Measurements from ENCODE around the gene CARD6.

Gene CARD6

DNA sequence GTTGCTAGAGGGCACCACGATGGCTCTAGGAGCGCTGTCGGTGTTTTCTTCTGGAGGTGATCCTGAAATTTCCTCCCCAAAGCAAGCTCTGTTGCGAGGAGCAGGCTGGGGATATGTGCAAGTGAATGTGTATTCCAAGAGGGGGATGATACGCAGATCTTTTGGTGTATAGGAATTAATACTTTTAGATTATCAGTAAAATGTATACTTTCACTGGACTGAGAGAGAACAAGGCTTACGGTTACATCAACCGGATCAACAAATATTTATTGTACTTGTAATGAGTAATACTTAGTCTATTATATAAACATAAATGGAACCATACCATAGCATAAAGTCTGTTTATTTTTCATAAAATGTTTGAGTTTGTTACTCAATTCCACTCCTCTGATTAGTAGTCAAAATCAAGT lies 42.4 kb upstream of the CARD6 start:
- no peak for DNase-seq
- H4K91ac ChIP-seq (ENCODE audit: low read length) = no peak overlapping the region
- peak overlapping the region; percentile 92 for H3K4me2 ChIP-seq (ENCODE audit: low read length, poor library complexity, severe bottlenecking)
- H3K4ac ChIP-seq (ENCODE audit: low read depth in 1 of 2, low read length in 2 of 2) = no peak overlapping the region
- no peak overlapping the region for H3K14ac ChIP-seq (ENCODE audit: low read length in 2 of 2)
- H3K9me3 ChIP-seq (ENCODE audit: control insufficient read depth, low read length) = no peaks in the 10 kb centered on the region
- 0% methylated on average over 4 of the region's 7 CpGs for WGBS
- H3K4me1 ChIP-seq (ENCODE audit: control insufficient read depth, insufficient read depth, low read depth, low read length) = no peaks in the 10 kb centered on the region
- no peak overlapping the region for H2BK15ac ChIP-seq (ENCODE audit: low read depth, poor library complexity, severe bottlenecking)
- H2AFZ ChIP-seq (ENCODE audit: low read depth, low read length) = no peak overlapping the region
- H2BK12ac ChIP-seq (ENCODE audit: low read length in 2 of 2) = no peak overlapping the region
- H3K18ac ChIP-seq (ENCODE audit: low read depth in 1 of 2, low read length in 2 of 2) = no peak overlapping the region
- H3K4me3 ChIP-seq (ENCODE audit: insufficient read depth in 1 of 2, low read depth in 1 of 2, low read length in 2 of 2) = peak overlapping the region; percentile 73 to 98
- peak overlapping the region; percentile 91 for H3K27ac ChIP-seq (ENCODE audit: low read length, poor library complexity, severe bottlenecking)
- H3K23ac ChIP-seq (ENCODE audit: low read length in 2 of 2) = no peak overlapping the region
- no peak overlapping the region for H2BK5ac ChIP-seq (ENCODE audit: low read depth, low read length, poor library complexity, severe bottlenecking)
- H3K27me3 ChIP-seq (ENCODE audit: control insufficient read depth in 1 of 2, insufficient read depth in 1 of 2, low read length in 2 of 2) = no peaks in the 10 kb centered on the region
- H3K79me1 ChIP-seq (replicated peaks; ENCODE audit: low read length, poor library complexity, severe bottlenecking) = no peaks in the 10 kb centered on the region
- no peak overlapping the region for H2AK5ac ChIP-seq (ENCODE audit: low read length, severe bottlenecking)
- peaks cover 0 to 7% of the 10 kb centered on the region in 2 experiments for H3K36me3 ChIP-seq (ENCODE audit: control insufficient read depth in 1 of 2, insufficient read depth in 2 of 2, low read depth in 1 of 2, low read length in 2 of 2)
- H3K9ac ChIP-seq (ENCODE audit: low read length) = peak overlapping the region; percentile 98
- no peak overlapping the region for H4K8ac ChIP-seq (ENCODE audit: low read length)
- H2BK120ac ChIP-seq (ENCODE audit: low read depth, low read length) = no peak overlapping the region

DNA sequence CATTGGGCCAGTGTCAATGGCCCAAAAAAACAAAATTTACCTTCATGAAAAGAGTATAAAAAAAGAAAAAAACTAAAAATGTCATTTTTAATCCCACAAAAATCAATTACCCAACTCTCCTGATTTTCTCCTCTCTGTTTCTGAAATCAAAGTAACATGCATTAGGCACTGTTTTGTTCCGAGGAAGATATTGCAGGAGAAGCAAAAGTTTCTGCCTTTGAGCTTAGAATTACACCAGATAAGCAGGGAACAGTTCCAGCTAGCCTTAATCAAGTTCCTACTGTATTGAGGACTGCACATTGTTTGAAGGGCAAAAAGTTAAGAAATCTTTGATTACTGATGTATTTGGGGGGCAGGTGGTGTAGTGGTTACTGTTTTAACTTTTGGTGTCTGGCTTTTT lies 41.9 kb upstream of the CARD6 start:
- H3K79me1 ChIP-seq (replicated peaks; ENCODE audit: low read length, poor library complexity, severe bottlenecking) = no peaks in the 10 kb centered on the region
- no peak overlapping the region for H3K4me2 ChIP-seq (ENCODE audit: low read length, poor library complexity, severe bottlenecking)
- no peak for DNase-seq
- no peak overlapping the region for H3K23ac ChIP-seq (ENCODE audit: low read length in 2 of 2)
- no peak overlapping the region for H2BK120ac ChIP-seq (ENCODE audit: low read depth, low read length)
- no peaks in the 10 kb centered on the region for H3K27me3 ChIP-seq (ENCODE audit: control insufficient read depth in 1 of 2, insufficient read depth in 1 of 2, low read length in 2 of 2)
- no peak overlapping the region for H3K18ac ChIP-seq (ENCODE audit: low read depth in 1 of 2, low read length in 2 of 2)
- no peak overlapping the region for H2BK15ac ChIP-seq (ENCODE audit: low read depth, poor library complexity, severe bottlenecking)
- H3K9ac ChIP-seq (ENCODE audit: low read length) = peak overlapping the region; percentile 98
- no peak overlapping the region for H3K14ac ChIP-seq (ENCODE audit: low read length in 2 of 2)
- H3K4me3 ChIP-seq (ENCODE audit: insufficient read depth in 1 of 2, low read depth in 1 of 2, low read length in 2 of 2) = peak overlapping the region in 1 of 2 experiments; percentile 98
- H3K4ac ChIP-seq (ENCODE audit: low read depth in 1 of 2, low read length in 2 of 2) = no peak overlapping the region
- no peak overlapping the region for H2BK12ac ChIP-seq (ENCODE audit: low read length in 2 of 2)
- H3K9me3 ChIP-seq (ENCODE audit: control insufficient read depth, low read length) = no peaks in the 10 kb centered on the region
- no peak overlapping the region for H2AFZ ChIP-seq (ENCODE audit: low read depth, low read length)
- peaks cover 0 to 7% of the 10 kb centered on the region in 2 experiments for H3K36me3 ChIP-seq (ENCODE audit: control insufficient read depth in 1 of 2, insufficient read depth in 2 of 2, low read depth in 1 of 2, low read length in 2 of 2)
- H2BK5ac ChIP-seq (ENCODE audit: low read depth, low read length, poor library complexity, severe bottlenecking) = no peak overlapping the region
- no peak overlapping the region for H4K91ac ChIP-seq (ENCODE audit: low read length)
- WGBS = 40% methylated on average over 1 of the region's 1 CpG
- H2AK5ac ChIP-seq (ENCODE audit: low read length, severe bottlenecking) = no peak overlapping the region
- H4K8ac ChIP-seq (ENCODE audit: low read length) = no peak overlapping the region
- no peaks in the 10 kb centered on the region for H3K4me1 ChIP-seq (ENCODE audit: control insufficient read depth, insufficient read depth, low read depth, low read length)
- H3K27ac ChIP-seq (ENCODE audit: low read length, poor library complexity, severe bottlenecking) = no peak overlapping the region

DNA sequence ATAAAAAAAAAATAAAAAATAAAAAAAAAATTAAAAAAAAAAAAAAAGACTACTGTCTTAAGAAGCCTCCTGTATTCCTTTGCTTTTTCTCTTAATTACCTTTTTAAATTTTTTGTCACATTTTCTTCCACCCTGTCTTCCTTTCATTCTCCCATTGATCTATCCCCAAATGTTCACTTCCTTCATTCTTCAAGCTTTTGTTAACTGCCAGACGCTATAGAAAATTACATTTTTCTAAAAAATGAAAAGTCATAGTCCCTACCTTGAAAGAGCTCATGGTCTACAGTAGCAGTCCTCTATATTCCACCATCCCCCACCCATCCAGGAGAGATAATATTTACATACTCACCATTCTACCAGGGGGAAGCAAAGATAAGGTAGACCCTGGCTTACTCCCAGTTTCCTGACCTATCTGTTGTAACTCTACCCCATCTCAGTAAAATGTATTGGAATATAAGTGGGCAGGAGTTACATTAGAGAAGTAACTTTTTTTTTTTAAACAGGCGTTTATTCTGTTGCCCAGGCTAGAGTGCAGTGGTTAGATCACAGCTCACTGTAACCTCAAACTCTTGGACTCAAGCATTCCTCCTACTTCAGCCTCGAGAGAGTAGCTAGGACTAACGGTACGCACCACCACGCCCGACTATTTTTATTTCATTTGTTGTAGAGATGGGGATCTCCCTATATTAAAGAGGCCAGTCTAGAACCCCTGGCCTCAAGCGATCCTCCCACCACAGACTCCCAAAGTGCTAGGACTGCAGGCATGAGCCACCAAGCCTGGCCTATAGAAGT lies 39.2 kb upstream of the CARD6 start:
- no peak overlapping the region for H3K14ac ChIP-seq (ENCODE audit: low read length in 2 of 2)
- no peak overlapping the region for H3K27ac ChIP-seq (ENCODE audit: low read length, poor library complexity, severe bottlenecking)
- H4K91ac ChIP-seq (ENCODE audit: low read length) = no peak overlapping the region
- H2BK15ac ChIP-seq (ENCODE audit: low read depth, poor library complexity, severe bottlenecking) = no peak overlapping the region
- no peak overlapping the region for H2BK12ac ChIP-seq (ENCODE audit: low read length in 2 of 2)
- no peak overlapping the region for H2BK5ac ChIP-seq (ENCODE audit: low read depth, low read length, poor library complexity, severe bottlenecking)
- no peak for DNase-seq
- H3K9me3 ChIP-seq (ENCODE audit: control insufficient read depth, low read length) = no peaks in the 10 kb centered on the region
- no peak overlapping the region for H2BK120ac ChIP-seq (ENCODE audit: low read depth, low read length)
- H3K79me1 ChIP-seq (replicated peaks; ENCODE audit: low read length, poor library complexity, severe bottlenecking) = no peaks in the 10 kb centered on the region
- no peak overlapping the region for H3K23ac ChIP-seq (ENCODE audit: low read length in 2 of 2)
- no peak overlapping the region for H2AK5ac ChIP-seq (ENCODE audit: low read length, severe bottlenecking)
- no peaks in the 10 kb centered on the region for H3K27me3 ChIP-seq (ENCODE audit: control insufficient read depth in 1 of 2, insufficient read depth in 1 of 2, low read length in 2 of 2)
- peak overlapping the region in 1 of 2 experiments; percentile 52 for H3K18ac ChIP-seq (ENCODE audit: low read depth in 1 of 2, low read length in 2 of 2)
- no peak overlapping the region for H3K9ac ChIP-seq (ENCODE audit: low read length)
- no peaks in the 10 kb centered on the region for H3K36me3 ChIP-seq (ENCODE audit: control insufficient read depth in 1 of 2, insufficient read depth in 2 of 2, low read depth in 1 of 2, low read length in 2 of 2)
- no peak overlapping the region for H2AFZ ChIP-seq (ENCODE audit: low read depth, low read length)
- H4K8ac ChIP-seq (ENCODE audit: low read length) = no peak overlapping the region
- 92% methylated on average over 3 of the region's 8 CpGs for WGBS
- no peak overlapping the region for H3K4me2 ChIP-seq (ENCODE audit: low read length, poor library complexity, severe bottlenecking)
- H3K4ac ChIP-seq (ENCODE audit: low read depth in 1 of 2, low read length in 2 of 2) = no peak overlapping the region
- no peak overlapping the region for H3K4me3 ChIP-seq (ENCODE audit: insufficient read depth in 1 of 2, low read depth in 1 of 2, low read length in 2 of 2)
- H3K4me1 ChIP-seq (ENCODE audit: control insufficient read depth, insufficient read depth, low read depth, low read length) = no peaks in the 10 kb centered on the region

DNA sequence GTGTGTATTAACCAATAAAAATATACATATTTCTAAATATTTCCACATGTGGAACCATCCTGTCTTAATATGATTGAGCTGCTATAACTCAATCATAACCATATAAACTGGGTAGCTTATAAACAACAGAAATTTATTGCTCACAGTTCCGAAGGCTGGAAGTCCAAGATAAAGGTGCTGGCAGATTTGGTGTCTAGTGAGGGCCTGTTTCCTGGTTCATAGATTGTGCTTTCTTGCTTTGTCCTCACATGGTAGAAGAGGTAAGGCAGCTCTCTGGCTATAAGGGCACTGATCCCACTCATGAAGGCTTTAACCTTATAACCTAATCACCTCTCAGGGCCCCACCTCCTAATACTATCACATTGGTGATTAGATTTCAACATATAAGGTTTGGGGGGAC lies 29.0 kb upstream of the CARD6 start:
- peaks cover 1% of the 10 kb centered on the region for H3K79me1 ChIP-seq (replicated peaks; ENCODE audit: low read length, poor library complexity, severe bottlenecking)

More for the DNA sequence above, 29.0 kb upstream of the CARD6 start:
- no peak overlapping the region for H3K23ac ChIP-seq (ENCODE audit: low read length in 2 of 2)
- peaks cover 4% of the 10 kb centered on the region for H3K4me1 ChIP-seq (ENCODE audit: control insufficient read depth, insufficient read depth, low read depth, low read length)
- H4K91ac ChIP-seq (ENCODE audit: low read length) = no peak overlapping the region
- no CpG with 5 or more reads among the region's 1 CpG for WGBS
- no peak overlapping the region for H3K9ac ChIP-seq (ENCODE audit: low read length)
- no peak overlapping the region for H2BK5ac ChIP-seq (ENCODE audit: low read depth, low read length, poor library complexity, severe bottlenecking)
- no peaks in the 10 kb centered on the region for H3K9me3 ChIP-seq (ENCODE audit: control insufficient read depth, low read length)
- H3K4me3 ChIP-seq (ENCODE audit: insufficient read depth in 1 of 2, low read depth in 1 of 2, low read length in 2 of 2) = no peak overlapping the region
- no peak overlapping the region for H2BK12ac ChIP-seq (ENCODE audit: low read length in 2 of 2)
- no peak overlapping the region for H3K27ac ChIP-seq (ENCODE audit: low read length, poor library complexity, severe bottlenecking)
- no peak for DNase-seq
- H4K8ac ChIP-seq (ENCODE audit: low read length) = no peak overlapping the region
- H2BK15ac ChIP-seq (ENCODE audit: low read depth, poor library complexity, severe bottlenecking) = no peak overlapping the region
- H2AK5ac ChIP-seq (ENCODE audit: low read length, severe bottlenecking) = no peak overlapping the region
- no peak overlapping the region for H3K14ac ChIP-seq (ENCODE audit: low read length in 2 of 2)
- H3K4ac ChIP-seq (ENCODE audit: low read depth in 1 of 2, low read length in 2 of 2) = no peak overlapping the region
- H2BK120ac ChIP-seq (ENCODE audit: low read depth, low read length) = no peak overlapping the region
- H3K36me3 ChIP-seq (ENCODE audit: control insufficient read depth in 1 of 2, insufficient read depth in 2 of 2, low read depth in 1 of 2, low read length in 2 of 2) = no peaks in the 10 kb centered on the region
- H3K4me2 ChIP-seq (ENCODE audit: low read length, poor library complexity, severe bottlenecking) = no peak overlapping the region
- no peak overlapping the region for H2AFZ ChIP-seq (ENCODE audit: low read depth, low read length)
- no peaks in the 10 kb centered on the region for H3K27me3 ChIP-seq (ENCODE audit: control insufficient read depth in 1 of 2, insufficient read depth in 1 of 2, low read length in 2 of 2)
- H3K18ac ChIP-seq (ENCODE audit: low read depth in 1 of 2, low read length in 2 of 2) = no peak overlapping the region

Data from mesenchymal stem cell (in vitro differentiated cells and primary cell).